Measurements from ENCODE around the gene CROCC2.

CROCC2 gene

GRCh38 chr2:240992572-240993291 lies 86.6 kb downstream of the CROCC2 start:
- DNase-seq = peak; percentile 35

GRCh38 chr2:240993446-240994170 lies 87.5 kb downstream of the CROCC2 start:
- DNase-seq = peak; percentile 41

DNA sequence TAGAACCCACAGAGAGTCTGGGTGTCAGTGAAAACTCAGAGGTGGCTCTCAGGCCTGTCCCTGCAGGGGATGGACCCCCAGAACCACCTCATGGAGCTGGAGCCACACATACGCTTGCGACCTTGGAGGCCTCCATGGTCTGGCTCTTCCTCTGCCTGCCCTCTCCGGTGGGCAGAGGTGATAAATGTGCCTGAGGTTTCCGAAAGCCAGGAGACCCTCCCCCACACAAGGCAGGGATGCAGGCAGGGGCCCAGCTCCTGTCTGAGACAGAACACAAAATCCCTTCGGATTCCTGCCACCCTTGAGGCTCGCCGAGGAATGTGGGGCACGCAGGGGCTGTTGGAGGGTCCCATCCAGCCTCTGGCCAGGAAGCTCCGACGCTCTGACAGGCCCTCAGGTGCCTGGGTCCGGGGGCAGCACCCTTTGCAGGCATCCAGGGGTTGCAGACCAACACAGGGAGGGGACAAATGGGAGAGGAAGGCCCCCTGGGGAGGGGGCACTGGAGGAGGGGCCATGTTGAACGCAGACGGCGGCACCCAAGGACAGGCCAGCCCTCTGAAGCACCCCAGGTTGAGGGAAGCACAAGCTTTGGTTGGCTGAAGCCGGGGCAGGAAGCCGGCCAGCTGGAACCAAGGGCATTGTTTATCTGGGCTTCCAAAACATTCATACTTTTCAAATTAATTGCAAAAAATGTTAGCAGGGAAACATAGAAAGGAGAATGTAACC lies 88.2 kb downstream of the CROCC2 start:
- peak; percentile 33 for DNase-seq

DNA sequence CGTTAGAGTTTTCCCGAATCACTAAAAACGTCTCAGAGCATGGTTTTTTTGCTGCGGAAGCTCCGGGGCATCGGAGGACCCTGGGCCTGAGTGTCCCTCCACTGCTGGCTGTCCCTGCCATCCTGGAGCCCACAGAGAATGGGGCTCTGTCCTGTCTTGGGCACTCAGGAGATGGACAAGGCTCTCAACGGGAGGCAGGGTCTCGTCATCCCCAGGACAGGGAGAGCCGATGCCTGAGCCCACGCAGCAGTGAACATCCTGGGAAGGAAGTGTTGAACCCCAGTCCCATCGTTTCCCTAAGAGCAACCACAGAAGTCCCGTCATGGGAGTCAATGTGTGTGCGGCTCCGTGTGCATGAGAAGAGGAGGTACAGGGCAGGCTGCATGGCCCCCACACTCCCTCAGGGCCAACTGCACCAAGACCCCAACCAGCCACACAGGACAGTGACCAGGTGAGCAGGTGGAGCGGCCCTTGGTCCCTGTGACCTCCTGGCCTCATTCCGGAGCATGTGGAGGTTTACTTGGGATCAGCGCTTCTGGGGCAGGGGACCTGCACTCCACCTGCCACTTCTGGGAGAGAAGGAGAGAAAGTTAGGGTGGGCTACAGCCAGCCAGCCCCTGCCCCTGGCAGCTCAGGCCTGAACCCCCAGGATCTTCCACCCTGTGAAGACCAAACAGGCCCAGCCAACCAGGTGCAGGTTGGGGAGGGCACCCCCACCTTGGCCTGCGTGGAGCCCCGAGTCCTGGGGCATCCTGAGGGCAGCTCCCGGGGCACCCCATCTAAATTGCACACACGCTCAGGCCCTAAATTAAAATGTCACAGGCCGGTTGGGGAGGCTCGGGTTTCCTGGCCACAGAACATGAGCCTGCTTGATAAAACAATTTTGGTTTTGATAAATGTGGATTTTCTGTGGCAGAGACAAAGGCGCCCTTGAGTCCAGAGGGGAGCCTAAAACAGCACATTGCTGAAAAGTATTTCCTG lies 89.2 kb downstream of the CROCC2 start:
- peak; percentile 37 for DNase-seq

DNA sequence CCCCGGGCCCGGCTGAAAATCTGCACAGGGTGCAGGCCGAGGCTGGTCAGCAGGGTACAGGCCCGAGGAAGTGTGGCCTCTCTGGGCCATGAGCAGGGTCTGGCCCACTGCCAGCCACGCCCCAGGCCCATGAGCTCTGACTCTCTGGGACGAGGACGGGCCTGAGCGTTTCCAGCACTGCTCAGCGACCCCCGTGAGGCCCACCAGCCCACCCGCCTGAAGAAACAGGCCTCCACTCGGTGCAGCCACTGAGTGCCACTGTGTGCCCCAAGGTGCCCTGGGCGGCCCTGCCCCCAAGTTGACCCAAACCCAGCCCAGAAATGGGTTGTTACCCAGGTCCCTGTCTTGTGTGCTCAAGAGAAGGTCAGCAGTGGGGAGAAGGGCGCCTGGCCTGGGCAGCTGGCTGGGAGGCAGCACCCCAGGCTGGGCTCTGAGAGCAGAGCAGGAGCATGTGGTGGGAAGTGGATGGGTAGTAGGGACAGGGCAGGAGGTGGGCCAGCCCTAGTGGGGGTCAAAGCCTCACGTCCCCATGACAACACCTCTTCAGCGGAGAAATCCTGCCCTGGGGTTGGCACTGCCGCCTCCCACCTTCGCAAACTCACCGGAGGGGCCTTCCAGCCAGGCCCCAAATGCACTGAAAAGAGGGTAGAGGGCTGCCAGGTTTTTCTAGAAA lies 90.2 kb downstream of the CROCC2 start:
- DNase-seq = peak; percentile 45

- DNase-seq = no peak
Measured at GRCh38 chr2:240996834-240997140, 90.7 kb downstream of the CROCC2 start.

DNA sequence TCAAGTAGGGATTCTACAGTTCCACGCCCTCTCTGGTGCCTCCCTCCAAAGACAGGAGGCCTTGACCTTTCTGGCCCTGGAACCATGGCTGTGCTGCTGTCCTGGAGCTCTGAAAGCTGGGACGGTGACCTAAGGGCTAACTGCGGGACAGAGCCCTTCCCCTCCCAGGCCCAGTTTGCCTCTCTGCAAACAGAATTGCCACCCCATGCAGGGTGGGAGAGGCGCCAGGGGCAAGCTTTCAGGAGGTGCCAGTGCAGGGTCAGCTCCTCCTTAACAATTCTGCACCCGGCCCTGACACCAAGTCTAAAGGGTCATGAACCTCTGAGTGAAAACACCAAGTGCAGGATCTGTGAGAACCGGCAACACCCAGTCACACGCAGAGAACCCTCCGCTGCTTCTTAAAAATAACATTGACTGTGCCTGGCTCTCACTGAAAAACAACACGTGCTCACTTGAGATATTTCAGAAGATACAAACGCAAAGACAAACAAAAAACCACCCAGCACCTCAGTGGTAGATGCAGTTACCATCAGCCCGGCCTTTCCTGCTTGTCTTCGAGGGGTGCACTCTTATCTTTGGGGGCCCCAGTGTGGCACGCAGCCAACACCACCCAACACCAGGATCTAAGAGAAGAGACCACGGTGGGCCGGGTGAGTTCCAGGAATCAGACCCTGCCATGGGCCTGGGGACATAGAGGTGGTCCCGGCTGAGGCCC lies 91.2 kb downstream of the CROCC2 start:
- peak; percentile 48 for DNase-seq

- peak; percentile 88 for DNase-seq
Measured at GRCh38 chr2:240997856-240998705, 91.9 kb downstream of the CROCC2 start, which contains the start of gene SNED1. TSS of gene SNED1 (plus strand) at chr2:240998618. CDS start at chr2:240998838, 220 bp downstream.

DNA sequence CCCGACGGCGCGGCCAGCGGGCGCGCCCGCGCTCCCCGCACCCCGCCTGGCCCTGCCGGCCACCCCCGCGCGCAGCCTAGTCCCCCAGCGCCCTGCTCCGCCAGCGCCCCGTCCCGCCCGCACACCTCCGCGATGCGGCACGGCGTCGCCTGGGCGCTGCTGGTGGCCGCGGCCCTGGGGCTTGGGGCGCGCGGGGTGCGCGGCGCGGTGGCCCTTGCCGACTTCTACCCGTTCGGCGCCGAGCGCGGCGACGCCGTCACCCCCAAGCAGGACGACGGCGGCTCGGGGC lies 92.5 kb downstream of the CROCC2 start:
- DNase-seq = no peak

DNA sequence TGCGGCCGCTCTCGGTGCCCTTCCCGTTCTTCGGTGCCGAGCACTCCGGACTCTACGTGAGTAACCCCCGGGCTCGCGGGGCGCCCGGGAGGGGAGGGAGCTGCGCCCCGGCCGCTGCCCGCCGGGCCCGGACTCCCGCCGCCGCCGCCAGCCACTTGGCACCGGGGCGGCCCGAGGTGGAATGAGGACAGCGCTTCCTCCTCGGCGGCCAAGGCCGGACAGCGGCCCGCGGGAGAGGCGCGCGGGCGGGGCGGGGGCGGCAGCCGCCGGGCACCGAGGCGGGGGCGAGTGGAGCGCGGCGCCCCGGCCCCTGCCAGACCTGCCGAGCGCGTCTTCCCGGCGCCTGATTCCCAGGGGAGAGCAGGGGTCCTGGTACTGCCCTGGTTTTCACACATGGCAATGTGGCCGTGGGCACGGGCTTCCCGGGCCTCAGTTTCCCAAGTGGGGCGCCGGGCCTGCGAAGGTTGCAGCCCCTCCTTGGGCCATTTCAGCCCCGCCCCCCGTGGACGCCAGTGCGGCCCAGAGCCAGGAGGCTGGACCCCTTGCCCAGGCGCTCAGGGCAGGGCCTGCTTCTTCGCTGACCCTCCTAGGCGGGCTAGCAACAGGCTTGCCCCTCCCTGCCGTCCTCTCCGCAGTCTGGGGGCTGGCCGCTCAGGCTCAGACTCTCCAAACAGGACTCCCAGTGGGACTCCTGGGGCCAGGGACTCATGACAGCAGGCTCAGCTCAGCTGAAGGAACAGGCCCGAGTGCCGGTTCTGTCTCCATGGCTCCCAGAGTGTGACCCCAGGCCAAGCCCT lies 93.1 kb downstream of the CROCC2 start:
- peak; percentile 55 for DNase-seq

- DNase-seq = peak; percentile 43
Measured at GRCh38 chr2:240999873-241000541, 93.9 kb downstream of the CROCC2 start.

DNA sequence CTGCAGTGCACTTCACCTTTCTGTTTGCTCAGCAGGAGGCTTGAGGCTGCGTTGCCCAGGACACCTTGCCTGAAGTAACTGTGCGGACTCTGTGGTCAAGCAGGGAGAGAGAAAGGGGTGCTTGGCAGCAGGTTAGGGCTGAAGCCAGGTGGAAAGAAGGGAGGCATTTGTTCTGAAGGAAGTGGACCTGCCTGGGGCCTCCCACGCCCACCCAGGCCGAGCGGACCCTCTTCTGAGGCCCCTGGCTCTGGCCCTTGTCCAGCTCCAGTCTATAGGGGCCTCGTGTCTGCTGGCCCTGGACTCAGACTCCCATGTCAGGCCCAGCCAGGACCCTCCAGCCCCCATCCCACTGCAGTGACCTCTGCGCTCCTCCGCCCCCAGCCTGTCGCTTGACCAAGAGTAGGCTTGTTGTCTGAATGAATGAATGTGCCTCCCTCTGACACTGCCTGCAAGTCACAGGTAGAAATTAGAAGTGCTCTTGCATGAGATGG lies 94.7 kb downstream of the CROCC2 start:
- peak; percentile 38 for DNase-seq

DNA sequence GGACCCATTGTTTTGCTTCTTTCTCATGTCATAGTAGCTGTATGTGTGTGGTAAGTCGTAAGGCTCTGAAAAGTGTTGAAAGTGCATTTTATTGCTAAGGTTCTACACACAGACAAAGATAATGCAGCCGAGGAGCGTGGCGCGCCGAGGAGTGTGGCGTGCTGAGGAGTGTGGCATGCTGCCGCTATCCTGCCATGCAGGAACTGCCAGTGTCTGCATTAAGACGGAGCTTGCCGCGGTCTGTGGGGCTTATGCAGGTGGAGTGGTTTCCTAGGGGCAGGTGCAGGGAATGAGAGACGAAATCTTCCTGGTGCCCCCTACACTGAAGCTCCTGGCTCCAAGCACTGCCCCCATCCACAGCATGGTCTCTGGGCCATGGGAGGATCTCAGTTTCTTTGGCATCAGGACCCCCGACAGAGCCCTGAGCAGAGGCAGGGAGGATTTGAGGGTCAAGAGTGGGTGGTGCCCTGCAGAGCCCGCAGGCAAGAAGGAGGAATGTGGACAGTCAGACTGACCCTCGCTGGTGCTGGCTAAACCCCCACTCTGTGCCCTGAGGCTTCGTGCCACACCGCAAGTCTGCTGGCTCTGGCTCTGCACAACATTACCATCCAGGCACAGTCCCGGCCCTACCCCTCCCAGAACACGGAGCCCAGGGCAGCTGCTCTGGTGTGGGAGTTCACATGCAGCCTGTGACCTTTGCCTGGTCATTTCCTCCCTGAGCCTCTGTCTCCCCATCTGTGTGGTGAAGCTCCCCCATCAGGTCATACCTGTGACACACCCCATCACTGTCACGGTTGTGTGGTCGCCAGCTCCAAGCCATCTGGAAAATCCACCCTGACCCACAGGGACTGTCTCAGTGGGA lies 95.5 kb downstream of the CROCC2 start:
- DNase-seq = peak; percentile 46

DNA sequence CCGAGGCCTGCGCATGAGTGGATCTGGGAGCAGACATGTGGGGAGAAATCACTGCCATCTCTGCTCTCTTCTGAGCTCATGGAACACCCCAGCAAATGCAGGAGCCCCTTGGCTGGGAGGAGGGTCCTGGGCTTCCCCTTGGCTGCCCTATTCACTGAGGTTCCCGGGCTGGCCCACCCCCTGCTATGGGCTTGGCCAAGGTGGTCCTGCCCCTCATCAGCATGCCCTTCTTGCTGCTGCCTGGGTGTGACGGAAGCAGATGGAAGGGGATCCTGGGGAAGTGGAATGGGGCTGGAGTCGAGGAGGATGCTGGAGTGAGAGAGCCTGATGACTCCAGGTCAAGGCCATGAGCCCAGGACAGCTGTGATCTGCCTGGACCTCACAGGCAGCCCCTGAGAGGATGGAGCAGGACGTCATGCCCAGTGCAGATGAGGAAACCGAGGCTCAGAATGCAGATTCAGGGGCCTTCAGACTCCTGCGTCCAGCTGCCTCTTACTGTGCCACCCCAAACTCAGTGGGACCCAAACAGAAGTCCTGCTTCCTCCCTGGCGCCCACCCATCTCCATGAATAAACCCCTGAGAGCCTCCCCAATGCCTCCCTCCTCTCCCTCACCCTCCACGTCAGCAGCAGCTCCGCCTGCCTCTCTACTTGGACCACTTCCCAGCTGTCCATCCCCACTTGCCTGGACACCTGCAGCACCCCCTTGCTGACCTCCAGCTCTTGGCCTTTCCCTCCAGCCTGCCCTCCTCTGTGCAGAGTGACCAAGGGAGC lies 96.3 kb downstream of the CROCC2 start:
- DNase-seq = no peak

GRCh38 chr2:241003047-241003360 lies 96.9 kb downstream of the CROCC2 start:
- no peak for DNase-seq

DNA sequence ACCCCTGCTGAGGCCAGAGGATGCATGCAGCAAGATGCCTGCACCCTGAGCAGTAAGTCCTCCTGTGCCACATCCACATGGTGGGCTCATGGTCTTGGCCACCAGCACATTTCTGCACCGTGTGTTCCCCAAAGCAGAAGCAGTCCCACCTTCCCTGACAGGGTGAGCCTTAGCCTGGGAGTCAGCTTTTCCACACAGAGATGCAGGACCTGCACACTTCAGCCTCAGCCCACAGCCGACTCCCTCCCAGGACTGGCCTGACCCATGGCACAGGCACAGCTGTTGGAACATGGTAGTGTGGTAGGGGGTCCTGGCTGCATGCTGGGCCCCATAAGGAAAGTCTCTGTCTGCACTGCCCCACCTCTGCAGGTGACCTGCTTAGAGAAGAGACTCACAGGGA lies 97.2 kb downstream of the CROCC2 start:
- DNase-seq = no peak

DNA sequence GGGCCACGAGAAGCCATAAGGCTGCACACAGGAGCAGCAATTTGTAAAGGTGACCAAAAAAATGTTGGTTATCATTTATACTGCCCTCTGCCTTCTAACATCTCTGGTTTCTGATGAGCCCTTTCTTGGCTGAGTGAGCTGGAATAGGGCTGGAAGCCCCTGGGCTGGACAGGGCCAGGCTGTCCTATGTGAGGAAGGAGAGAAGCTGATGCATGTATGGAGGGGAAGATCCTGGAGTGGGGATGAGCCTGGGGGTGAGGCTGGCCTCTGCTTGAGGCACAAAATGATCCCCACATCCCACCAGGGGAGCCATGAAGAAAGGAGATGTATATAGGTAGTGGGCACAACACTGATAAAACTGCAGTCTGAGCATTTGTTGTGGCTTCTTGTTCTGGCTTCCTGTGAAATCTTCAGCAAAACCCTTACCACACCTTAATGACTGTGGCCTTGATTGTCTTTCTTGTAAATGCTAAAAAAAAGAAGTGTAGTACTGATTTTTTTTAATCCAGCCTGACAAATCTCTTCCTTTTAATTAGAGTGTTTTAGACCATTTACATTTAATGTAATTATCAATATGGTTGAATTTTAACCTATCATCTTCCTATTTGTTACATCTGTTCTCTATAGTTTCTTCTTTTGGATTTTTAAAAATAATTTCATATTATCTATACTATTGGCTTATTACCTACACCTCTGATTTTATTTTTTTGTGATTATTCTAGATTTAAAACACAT lies 97.9 kb downstream of the CROCC2 start:
- no peak for DNase-seq

Data from islet precursor cell (in vitro differentiated cells).